GM18519 (cell line): Measurements from ENCODE around the gene ATP2C2.

Source experiments
- ATAC-seq: cut with Tn5 transposase; IDR thresholded peaks from one replicate; pipeline ENCODE4 v1.9.1; 2021; ENCODE audit warnings: mild to moderate bottlenecking, moderate library complexity; ENCODE audit not compliant: unreplicated experiment, low FRiP score

ATP2C2 gene

DNA sequence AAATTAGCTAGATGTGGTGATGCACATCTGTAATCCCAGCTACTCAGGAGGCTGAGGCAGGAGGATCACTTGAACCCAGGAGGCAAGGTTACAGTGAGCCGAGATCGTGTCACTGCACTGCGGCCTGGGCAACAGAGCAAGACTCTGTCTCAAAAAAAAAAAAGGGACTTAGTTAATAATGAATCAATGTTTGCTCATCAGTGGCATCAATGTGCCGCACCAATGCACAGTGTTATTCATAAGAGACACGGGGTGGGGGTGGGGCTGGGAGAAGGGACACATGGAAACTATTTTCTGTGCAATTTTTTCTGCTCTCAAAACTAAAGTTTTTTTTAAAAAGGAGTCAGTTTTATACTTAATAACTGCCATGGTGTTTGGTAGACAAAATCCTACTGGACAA is 6.8 kb upstream of the ATP2C2 start:
- ATAC-seq = no peak

DNA sequence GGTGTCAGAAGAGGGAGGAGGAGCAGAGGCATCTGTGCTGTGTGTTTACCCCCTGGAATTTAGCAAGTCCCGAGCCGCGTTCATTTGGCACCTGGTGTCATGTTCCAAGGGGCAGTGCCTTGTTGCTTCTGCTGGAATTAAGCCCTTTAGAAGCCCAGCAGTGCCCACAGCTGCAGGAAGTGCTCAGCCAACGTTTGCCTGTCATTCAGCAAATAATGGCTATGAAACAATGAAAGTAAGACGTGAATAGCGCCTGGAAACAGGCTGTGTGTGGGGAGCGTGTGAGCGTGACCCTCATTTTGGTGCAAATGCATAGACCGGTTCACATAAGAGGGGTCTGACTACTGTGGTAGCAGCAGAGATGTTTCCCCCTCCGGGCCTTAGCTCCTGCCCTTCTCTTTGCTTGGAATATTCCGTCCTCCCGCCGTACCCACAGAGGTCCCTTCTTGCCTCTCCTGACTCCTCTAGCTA is 5.8 kb upstream of the ATP2C2 start:
- no peak for ATAC-seq

DNA sequence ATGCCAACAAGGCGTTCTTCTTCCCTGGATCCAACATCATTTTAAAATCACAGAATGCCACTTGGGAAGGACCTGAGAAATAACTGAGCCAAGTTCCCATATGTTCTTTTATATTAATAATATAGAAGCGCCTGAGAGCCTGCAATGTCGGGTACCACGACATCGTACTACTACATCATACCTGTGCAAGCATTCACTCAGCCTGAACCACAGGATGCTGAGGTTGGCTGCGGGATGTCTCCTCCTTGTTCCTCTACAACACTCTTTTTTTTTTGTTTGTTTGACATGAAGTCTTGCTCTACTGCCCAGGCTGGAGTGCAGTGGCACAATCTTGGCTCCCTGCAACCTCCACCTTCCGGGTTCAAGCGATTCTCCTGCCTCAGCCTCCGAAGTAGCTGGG is 2.1 kb upstream of the ATP2C2 start:
- no peak for ATAC-seq

DNA sequence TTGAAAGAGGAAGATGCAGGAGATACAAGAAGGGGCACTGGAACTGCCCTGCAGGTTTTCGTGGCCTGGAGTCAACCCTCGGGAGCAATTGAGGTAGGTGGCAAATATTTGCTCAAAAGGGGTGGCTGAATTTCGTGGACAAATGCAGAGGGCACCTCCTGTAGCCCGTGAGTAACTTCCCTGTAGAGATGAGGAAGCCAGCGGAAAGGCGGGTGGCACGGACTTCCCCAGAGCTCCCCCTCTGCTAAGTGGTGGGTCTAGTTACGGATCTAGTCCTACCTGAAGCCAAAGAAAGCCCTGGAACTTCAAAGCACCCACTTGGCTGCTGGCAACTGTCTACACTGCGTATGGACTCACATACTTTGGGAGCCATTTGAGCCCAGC is 1.0 kb upstream of the ATP2C2 start:
- ATAC-seq = no peak

DNA sequence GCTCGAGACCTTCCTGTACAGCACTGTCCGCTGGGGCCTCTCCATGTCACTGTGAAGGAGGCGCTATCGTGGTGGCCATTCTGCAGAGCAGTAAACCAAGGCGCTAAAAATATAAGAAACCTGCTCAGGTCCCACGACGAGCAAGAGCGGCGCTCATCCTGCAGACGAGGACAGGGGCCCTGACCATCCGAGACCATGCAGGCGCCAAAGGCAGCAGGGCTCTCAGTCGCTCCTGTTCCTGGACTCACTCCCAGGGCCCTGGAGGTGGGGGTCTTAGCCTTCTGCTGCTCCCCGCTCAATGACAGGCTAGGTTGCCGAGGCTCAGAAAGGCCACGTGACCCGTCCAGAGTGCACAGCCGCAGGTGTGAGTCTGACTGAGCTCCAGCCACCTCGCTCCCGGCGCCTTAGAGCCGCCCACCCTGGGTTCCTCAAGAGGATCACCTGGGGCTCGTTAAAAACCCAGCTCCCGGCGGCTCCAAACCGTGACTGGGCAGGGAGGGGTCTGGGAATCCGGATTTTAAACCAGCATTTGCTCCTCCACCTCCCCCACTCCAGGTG is 509 bp upstream of the ATP2C2 start:
- no peak for ATAC-seq

DNA sequence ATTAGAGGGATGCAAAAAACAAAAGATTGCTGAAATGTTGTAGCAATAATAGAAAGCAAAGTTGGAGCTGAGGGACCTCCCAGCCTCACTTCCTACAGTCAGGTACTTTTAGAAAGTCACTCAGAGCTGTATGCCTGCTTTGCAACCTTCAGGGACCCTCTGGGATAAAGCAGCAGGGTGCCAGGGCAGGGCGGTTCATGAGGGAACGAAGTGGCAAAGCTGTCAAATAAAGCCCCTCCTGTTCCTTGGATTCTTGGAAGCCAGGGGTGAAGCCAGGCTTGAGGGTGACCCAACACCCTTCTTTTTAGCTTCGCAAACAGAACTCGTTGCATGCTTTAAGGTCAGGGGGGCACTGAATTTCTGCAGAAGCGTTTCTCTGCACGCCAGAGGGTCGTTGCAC is 767 bp downstream of the ATP2C2 start:
- ATAC-seq = no peak

DNA sequence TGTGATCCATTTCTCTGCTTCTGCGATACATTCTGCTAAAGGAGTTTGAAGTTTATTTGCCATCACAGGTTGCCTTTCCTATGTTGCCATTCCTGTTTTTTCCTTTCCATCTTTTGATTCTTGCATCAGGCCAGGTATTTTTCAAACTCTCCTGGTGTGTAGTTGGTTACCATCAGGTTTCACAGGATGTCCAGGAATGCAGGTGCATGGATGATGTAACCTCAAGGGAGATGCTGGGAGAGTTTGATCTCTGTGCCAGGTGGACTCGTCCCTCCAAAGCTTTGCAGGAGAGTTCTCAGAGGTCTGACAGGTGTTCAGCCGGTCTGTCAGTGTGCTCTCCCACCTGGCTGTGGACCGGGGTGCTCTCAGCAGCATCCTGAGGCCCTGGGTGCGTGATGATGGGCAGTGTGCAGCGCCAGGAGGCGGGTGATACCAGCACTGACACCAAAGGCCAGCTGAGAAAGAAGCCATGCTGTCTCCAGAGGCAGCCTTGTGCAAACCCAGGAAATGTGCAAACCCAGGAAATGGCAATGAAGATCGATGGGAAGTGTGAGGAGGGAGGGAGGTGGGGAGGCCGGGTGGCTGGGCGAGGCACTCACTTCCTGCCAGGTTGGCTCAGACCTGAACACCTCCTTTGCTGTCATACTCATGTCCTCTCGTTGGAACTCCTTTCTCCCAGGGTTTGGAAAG is 1.7 kb downstream of the ATP2C2 start:
- no peak for ATAC-seq

DNA sequence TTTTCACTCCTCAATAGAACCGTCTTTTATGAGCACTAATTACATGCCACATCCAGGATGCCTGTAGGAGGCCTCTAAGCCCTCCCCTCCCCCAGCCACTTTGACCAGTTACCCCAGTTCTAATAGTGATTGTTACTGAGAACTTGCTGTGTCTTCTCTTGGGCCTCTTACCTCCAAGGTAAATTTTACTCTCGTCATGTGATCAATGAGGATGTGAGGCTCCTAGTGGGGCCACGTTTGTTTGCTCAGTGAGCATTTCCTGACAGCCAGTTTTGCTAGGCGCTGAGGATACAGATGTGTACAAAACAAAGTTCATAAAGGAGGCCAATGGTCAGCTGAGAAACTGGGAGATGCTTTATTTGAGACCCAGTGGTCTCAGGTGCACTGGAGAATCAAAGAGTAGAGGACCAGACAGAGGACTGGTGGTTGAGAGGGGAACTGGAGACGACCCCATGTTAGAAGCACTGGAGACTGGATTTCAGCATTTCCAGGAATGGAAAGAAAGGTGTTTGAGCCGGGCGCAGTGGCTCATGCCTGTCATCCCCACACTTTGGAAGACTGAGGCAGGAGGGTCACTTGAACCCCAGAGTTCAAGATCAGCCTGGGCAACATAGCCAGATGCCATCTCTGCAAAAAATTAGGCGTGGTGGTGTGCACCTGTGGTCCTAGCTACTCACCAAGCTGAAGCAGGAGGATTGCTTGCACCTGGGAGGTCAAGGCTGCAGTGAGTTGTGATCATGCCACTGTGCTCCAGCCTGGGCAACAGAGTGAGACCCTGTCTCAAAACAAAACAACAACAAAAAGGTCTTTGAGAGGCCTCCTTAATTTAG is 2.6 kb downstream of the ATP2C2 start:
- no peak for ATAC-seq

DNA sequence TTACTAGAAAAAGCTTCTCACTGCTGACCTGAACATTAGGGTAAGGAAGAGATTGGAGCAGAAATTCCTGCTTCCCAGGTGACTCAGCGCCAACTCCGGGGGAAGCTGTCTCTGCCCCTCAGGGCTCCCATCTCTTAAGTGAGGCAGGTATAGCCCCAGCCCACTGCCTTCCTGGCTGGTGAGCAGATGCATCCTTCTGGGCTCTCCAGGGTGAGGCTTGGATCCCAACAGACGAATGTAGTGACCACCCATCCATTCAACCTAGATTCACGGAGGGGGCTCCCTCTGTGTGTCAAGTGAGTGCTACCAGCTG is 3.2 kb downstream of the ATP2C2 start:
- ATAC-seq = no peak

DNA sequence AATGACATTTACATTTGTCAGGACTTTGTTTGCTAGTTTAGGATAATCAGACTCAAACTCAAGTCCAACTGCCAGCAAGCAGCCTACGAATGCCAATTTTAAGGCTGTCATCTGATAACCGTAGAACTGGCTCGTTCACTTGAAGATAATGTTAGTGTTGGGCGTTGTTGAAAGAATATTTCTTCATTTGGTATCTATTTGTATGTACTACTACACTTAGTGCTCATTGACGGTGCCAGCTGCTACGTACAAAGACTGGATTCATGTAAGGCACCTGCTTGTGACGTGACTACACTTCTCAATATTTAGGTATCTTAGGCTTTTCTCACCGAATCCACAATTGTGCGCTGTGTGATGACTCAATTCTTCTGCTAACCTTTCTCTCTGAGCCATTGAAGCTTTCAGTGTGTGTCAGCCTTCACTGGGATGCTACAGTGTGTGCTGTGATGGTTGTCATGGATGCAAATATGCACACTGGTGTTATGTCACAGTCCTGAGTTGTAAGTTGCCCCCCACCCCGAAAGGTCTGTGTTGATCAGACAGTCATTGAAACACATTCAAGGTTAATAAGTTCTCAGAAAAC is 5.7 kb downstream of the ATP2C2 start:
- no peak for ATAC-seq

DNA sequence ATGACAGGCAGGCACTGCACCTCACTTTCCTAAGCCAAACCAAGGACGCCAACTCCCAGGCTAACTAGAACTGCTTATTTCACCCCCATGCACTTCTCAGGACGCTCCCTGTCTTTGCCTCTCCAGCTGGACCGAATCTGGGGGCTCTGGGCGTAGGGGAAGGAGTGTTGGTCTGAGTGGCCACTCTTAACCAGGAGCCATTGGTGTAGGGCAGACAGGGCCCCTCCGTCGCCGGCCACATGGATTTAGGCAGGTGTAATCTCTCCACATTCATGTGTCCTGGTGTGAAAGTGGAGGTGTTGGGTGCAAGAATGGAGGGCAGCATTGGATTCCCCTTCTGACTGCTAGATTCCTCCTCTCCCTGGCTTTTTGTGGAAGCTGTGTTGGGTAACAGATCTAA is 9.8 kb downstream of the ATP2C2 start:
- ATAC-seq = no peak

DNA sequence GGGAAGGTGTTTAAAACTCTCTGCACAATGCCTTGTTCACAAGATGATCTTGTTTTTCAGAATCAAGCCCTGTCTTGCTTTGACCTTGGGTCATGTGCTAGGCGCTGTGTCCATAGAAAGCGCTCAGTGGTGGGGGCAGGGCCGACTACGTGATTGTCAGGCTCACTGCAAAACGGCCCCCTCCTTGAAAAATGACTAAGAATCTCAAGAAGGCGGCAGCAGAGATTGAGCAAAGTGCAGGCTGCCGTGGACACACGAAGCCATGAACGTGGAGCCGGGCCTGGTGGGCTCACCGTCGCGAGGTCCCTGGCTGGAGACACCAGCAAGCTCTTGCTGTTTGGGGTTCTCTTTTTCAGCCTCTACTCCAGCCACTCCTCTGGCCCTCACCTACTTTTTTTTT is 10.2 kb downstream of the ATP2C2 start:
- no peak for ATAC-seq

DNA sequence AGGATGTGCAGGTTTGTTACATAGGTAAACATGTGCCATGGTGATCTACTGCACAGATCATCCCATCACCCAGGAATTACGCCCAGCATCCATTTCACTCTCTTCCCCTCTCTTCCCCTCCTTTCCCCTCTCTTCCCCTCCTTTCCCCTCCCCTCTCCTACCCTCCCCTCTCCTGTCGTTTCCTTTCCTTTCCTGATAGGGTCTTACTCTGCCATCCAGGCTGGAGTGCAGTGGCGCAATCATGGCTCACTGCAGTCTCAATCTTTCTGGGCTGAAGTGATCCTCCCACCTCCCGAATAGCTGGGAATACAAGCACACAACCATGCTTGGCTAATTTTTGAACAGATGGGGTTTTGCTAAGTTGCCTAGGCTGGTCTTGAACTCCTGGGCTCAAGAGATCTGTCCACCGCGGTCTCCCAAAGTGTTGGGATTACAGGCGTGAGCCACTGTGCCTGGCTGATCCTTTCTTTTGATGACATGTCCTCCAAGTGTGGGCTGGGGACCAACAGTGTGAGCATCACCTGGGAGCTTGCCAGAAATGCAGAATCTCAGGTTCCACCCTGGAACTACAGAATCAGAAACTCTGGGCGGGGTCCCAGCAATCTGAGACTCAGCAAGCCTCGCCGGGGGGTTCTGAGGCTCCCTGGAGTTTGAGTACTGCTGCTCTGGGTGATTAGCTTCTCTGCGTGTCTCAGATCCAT is 10.8 kb downstream of the ATP2C2 start:
- no peak for ATAC-seq

DNA sequence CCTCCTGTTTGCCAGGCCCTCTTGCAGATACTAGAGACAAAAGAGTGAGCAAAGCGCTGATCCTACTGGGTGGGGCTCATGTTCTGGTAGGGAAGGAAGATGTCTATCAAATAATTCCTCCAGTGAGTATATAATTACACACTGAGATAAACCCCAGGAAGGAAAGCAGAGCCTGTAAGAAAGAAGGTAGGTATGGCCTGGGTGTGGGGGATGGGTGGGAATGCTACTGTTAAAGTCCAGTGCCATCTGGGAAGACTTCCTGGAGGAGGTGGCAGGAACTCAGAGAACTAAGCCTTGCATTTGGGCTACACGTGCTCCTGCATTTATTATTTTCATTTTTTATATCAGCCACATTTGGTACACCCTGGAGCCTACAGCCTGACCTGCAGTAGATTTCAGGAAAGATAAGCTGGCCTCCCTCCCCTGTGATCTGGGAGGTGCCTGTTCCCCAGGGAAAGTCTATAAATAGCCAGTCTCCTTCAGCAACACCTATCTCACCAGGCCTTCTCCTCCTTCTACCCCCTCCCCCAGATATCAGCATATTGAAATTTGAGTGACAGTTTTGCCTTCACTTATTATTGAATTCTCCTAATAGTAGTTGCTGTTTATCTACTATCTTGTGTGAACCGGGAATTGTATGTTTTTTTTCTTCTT is 11.5 kb downstream of the ATP2C2 start:
- ATAC-seq = no peak

DNA sequence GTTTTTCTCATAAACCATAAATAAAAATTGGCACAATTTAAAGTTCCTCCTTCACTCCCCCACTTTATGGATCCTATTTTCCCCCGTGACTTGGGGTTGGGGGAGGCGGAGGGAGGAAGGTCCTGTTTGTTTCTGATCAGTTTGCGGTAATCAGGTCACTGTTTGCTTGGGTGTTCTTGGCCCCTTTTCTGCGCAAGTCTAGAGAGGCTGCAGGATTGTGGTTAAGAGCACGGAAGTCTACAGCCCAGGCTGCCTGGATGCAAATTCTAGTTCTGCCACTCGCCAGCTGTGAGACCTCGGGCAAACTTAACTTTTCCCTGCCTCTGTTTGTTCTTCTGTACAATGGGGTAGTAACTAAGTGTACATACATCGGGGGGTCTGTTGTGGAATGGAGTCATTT is 12.1 kb downstream of the ATP2C2 start:
- no peak for ATAC-seq

DNA sequence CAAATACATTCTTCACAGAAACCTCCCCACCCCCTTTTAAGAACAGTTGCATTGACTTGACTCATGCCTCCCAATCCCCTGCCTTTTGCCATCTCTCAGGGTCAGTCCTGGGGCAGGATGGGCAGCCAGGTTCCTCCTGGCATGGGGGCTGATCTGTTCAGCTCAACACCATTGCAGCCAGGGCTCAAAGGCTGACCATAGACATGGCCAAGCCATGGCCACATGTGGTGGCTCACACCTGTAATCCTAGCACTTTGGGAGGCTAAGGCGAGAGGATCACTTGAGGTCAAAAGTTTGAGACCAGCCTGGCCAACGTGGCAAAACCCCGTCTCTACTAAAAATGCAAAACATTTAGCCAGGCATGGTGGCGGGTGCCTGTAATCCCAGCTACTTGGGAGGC is 14.1 kb downstream of the ATP2C2 start:
- no peak for ATAC-seq

DNA sequence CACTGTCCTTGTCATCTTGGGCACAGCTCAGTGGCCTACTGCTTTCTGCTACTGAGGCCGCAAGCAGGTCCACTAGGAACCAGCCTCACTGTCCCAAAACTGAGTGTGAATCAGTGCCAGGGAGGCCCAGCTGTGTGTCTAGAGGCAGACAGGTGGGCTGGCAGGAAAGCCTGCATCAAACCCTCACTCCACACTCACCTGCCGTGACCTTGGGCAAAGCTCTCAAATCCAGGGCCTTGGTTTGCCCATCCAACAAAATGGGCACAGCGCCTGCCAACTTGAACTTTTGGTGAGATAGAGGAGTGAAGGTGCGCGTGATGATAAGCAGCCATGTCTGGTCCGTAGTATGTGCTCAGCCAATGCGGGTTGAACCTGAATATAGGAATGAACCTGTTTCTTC is 14.8 kb downstream of the ATP2C2 start:
- ATAC-seq = no peak

DNA sequence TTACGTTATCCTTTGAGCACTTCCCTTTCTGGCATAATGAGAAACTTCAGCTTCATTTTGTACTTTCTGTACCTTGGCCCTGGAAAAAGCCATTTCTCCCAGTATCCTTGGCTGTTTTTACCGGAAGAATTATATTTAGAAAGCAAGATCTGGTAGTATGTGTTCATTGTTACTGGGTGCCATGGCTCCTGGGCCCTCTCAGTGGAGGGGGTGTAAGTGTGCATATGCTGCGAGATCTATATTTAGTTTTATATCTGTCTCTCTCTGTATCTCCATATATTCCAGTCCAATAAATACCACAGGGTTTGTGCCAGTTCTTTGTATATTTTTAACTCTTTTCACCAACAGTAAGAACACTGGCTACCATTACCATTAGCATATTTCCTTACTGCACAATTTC is 17.7 kb downstream of the ATP2C2 start:
- ATAC-seq = no peak

DNA sequence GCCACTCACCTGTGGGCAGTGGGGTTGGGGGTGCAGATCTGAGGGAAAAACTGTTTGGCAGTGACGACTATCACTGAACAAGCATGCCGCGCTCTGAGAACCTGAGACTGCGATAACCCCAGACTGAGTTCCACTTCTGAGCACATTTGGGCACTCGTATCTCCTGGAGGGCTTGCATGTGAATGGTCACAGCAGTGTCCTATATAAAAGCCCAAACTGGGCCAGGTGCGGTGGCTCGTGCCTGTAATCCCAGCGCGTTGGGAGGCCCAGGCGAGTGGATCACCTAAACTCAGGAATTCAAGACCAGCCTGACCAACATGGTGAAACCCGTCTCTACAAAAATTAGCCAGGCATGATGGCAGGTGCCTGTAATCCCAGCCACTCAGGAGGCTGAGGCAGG is 18.7 kb downstream of the ATP2C2 start:
- ATAC-seq = no peak

DNA sequence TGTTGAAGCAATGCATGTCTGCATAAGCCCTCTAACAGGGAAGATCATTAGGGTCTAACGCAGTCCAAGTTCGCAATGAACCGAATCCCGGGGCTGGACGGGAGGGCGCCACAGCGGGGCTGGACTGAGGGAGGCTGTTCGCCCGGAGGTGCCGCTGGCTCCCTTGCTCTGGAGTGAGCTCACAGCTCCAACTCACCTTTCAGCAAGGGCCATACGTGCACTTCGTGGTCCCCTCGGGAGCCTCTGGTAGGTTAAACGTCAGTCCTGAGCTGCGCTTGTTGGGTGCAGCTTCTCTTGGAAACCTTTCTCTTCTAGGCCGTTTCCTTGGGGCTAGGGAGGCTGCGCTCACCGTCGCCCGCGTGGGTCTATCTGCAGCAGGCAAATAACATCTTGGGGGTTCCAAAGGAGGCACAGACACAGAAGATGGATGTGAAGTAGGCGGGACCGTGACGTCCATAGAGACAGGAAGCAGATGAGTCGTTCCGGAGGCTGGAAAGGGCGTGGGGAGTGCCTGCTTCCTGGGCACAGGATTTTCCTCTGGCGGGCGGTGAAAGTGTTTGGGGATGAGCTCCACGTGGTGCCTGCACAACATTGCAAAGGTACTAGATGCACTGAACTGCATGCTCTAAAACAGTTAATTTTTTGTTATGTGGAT is 21.9 kb downstream of the ATP2C2 start:
- ATAC-seq = no peak
